Stimulated activated CD8-positive, alpha-beta memory T cell treated with anti-CD3 and anti-CD28 coated beads, Interleukin-4, amount 100 ng/mL, for 1 hour (primary cell): ENCODE measurements around the gene METTL6.
"Not testable (repeated sequence)": the region's sequence is repeated elsewhere in the genome, so short reads cannot be mapped to it uniquely, and the experiment has no call there.

ENCODE experiments used
- DNase-seq, 2 donors: peaks; one replicate each; pipeline ENCODE4 v3.0.0-alpha.2; 2020; ENCODE audit warnings: low read depth in 2 of 2, low spot score in 1 of 2

Gene METTL6

GRCh38 chr3:15427182-15427880 is at the start of gene METTL6, which contains the start of gene EAF1:
Gene METTL6 (minus strand): TSS chr3:15427544. CDS start chr3:15426511, 1,033 bp downstream.
Gene EAF1 (plus strand): TSS chr3:15427598. CDS start chr3:15427780, 182 bp downstream.
- peak; percentile 63 to 71 for DNase-seq

DNA sequence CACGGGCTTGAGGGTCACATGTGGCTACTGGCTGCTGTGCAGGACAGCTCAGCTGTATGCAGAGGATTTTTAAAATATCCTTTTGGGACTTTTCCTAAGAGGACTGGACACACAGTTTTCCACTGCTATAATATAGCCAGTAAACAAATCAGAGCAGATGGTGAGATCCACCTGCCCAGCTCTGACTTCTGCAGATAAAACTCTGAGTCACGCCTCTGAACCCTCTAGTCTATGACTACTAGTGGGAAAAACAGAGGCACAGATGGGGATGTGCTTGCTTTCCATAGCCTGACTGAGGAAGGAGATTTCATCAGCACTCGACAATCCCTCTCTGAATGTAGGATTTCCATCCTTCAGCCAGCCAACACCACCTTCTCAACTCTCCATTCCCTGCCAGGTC is 49.0 kb upstream of the METTL6 start:
- no peak for DNase-seq

DNA sequence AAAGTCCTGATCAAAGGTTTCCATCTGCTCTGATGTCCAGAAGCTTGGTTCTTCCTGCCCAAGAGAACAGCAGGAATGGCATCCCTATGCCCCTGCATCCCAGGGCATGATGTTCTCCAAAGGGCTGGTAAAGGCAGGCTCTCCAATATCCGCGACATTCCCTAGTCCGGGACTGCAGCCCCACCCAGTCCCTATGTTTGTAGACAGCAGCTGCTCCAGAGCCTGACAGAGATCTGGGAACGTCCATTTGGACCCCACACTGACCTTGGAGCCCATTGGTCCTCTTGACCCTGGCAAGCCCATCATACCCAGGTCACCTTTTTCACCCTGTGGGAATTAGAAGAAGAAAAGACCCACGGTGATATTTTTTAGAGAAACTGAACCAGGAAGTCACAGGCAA is 47.8 kb upstream of the METTL6 start:
- no peak for DNase-seq

GRCh38 chr3:15471861-15472260 is 44.5 kb upstream of the METTL6 start:
- DNase-seq, result no peak

DNA sequence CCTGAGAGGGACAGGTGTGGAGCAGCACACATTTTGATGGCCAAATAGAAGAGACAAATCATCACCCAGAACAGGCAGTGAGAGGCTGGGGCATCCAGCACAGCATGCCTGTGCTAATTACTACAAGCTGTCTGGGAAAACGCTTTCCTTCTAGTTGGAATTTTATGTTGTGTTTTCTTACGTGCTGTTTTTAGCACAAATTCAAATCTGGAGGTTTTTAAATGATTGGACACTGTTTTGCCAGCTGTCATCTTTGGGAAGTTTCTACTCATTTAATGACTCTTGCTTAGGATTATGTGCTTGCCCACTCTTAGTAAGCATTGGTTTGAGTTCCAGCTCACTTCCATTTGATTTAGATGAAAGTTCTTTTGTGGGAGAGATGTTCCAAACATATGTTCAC is 43.5 kb upstream of the METTL6 start:
- no peak for DNase-seq

GRCh38 chr3:15470261-15470660 is 42.9 kb upstream of the METTL6 start:
- DNase-seq, result no peak

GRCh38 chr3:15467227-15468181 is 40.2 kb upstream of the METTL6 start:
- no peak for DNase-seq

DNA sequence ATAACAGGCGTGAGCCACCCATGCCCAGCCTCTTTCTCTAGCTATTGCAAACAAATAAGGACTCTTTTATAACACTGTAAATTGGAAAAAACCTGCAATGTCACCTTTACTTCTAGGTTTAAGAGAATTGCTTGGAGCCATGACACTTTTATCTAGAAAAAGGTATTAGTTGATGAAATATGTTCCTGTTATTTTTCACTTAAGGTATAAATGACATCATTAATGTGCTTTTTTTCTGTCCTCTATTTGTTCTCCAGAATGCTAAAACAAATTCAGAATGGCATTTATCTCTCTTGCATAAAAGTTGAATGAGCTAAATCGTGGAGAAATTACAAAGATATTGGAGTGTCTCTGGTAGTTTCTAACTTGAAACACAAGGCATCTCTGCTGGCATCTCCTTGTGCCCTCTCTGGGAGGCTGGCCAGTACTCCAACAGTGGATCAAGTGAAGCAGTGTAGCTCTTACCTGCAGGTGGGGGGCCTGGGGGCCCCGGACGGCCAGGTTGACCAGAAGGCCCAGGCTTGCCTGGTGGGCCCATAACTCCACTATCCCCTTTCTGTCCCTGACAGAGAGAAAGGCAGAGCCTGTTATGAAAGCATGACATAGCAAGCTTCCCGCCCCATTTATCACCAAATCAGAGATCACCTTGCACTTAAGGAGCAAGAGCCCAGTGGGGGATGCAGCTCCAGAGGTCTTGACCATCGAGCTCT is 38.7 kb upstream of the METTL6 start:
- no peak for DNase-seq

GRCh38 chr3:15462451-15462850 is 35.1 kb upstream of the METTL6 start:
- DNase-seq, result no peak

GRCh38 chr3:15460891-15461531 is 33.7 kb upstream of the METTL6 start:
- no peak for DNase-seq

GRCh38 chr3:15458212-15458780 is 31.0 kb upstream of the METTL6 start:
- DNase-seq, result no peak

GRCh38 chr3:15456915-15457314 is 29.6 kb upstream of the METTL6 start:
- DNase-seq, result not testable (repeated sequence)

GRCh38 chr3:15456321-15456720 is 29.0 kb upstream of the METTL6 start:
- DNase-seq, result no peak

- DNase-seq, result no peak
Measured at GRCh38 chr3:15455756-15456155, 28.4 kb upstream of the METTL6 start.

- DNase-seq, result no peak
Measured at GRCh38 chr3:15454965-15455364, 27.6 kb upstream of the METTL6 start.

- DNase-seq, result no peak
Measured at GRCh38 chr3:15453991-15454625, 26.8 kb upstream of the METTL6 start.

DNA sequence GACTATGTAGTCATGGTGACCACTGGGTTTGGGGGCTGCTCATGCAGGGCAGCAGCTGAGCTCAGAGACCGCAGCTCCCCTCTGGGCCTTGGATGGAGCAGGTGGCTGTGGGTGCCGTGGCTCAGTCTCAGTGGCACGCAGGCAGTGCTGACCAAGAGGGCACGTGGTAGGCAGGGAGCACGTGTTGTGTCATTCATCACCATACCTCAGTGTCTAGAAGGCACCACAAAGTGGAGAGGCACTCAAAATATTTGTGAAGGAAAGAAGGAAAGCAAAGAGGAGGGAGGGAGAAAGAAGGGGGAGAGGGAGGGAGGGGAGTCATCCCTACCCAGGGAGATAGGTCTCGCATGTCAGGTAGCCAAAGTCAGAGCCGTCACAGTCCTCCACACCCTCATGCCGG is 26.2 kb upstream of the METTL6 start:
- no peak for DNase-seq

- no peak for DNase-seq
Measured at GRCh38 chr3:15452961-15453360, 25.6 kb upstream of the METTL6 start.

DNA sequence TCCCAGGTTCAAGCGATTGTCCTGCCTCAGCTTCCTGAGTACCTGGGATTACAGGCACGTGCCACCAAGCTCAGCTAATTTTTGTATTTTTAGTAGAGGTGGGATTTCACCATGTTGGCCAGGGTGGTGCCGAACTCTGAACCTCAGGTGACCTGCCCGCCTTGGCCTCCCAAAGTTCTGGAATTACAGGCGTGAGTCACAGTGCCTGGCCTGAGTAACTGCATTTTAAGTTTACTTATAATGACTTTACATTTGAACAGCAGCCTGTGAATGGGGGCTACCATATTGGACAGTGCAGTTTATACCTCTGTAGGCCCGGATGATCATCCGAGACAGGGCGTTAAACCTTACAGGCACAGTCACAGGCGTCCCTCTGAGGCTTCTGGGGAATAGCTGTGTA is 24.8 kb upstream of the METTL6 start:
- DNase-seq, result no peak
